Neuron (in vitro differentiated cells): ENCODE results near the gene SHC2.

Source experiments
- H2AFZ ChIP-seq: one replicate; pipeline ENCODE4 v1.6.1; 2013; ENCODE audit warnings: low read depth, mild to moderate bottlenecking, inconsistent platforms, low read length, moderate library complexity
- H3K27me3 ChIP-seq: one replicate; pipeline ENCODE4 v1.6.1; 2013; ENCODE audit warnings: low read length; ENCODE audit not compliant: insufficient read depth
- H3K36me3 ChIP-seq: one replicate; pipeline ENCODE4 v1.6.1; 2013; ENCODE audit warnings: low read length; ENCODE audit not compliant: insufficient read depth
- H3K4me1 ChIP-seq: one replicate; pipeline ENCODE4 v1.6.1; 2013; ENCODE audit warnings: low read length; ENCODE audit not compliant: insufficient read depth
- H3K4me3 ChIP-seq: 2 replicates; pipeline ENCODE4 v1.5.1; 2013; ENCODE audit warnings: mild to moderate bottlenecking, low read length, moderate library complexity
- H3K9me3 ChIP-seq: one replicate; pipeline ENCODE4 v1.6.1; 2013; ENCODE audit warnings: low read length

Gene SHC2

DNA sequence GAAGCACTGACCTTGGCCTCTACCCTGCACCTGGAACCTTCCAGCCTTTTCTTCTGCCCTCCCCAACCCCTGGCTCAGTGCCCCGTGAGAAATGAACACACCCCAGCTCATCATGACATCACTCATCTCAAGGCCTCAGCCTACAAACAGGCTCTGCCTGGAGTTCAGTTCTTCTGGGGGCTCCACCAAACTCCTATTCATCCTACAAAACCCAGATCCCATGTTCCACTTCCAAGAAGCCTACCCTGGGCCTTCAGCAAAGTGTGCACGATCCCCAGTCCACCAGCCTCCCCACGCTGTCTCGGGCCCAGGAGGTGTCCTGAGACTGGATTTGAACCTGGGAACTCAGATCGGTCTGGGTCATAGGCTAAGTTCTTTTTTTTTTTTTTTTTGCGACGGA is 9.0 kb upstream of the SHC2 start:
- no peaks in the 10 kb centered on the region for H3K27me3 ChIP-seq
- no peak overlapping the region for H2AFZ ChIP-seq
- no peak overlapping the region for H3K4me3 ChIP-seq
- no peaks in the 10 kb centered on the region for H3K4me1 ChIP-seq
- no peaks in the 10 kb centered on the region for H3K36me3 ChIP-seq
- no peaks in the 10 kb centered on the region for H3K9me3 ChIP-seq

DNA sequence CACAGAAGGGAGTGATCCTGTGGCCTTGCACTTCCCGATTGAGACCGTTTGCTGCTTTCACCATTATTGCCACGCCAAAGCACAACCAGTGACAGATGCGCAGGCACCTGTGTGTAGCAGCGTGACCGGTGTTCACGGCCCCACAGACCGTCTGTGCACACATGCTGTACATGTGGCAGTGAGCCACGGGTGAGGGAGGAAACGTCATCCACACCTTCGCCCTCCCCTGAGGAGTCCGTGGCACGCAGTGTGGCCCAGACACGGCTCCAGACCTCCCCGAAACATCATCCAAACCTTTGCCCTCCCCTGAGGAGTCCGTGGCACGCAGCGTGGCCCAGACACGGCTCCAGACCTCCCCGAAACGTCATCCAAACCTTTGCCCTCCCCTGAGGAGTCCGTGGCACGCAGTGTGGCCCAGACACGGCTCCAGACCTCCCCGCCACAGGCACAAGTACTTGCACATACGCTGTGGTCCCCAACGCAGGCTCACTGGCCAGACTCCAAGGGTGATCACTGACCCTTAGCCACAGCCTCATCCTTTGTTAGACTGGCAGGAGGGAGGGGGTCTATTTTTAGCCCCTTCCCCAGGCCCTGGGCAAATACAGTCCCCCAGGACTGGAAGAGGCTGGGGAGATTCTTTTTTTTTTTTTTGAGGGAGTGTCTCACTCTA is 7.9 kb upstream of the SHC2 start:
- Histone ChIP-seq H3K4me1 (no peaks in the 10 kb centered on the region), H2AFZ (no peak overlapping the region), H3K9me3 (no peaks in the 10 kb centered on the region), H3K27me3 (peaks cover 2% of the 10 kb centered on the region), H3K4me3 (no peak overlapping the region), H3K36me3 (no peaks in the 10 kb centered on the region)

DNA sequence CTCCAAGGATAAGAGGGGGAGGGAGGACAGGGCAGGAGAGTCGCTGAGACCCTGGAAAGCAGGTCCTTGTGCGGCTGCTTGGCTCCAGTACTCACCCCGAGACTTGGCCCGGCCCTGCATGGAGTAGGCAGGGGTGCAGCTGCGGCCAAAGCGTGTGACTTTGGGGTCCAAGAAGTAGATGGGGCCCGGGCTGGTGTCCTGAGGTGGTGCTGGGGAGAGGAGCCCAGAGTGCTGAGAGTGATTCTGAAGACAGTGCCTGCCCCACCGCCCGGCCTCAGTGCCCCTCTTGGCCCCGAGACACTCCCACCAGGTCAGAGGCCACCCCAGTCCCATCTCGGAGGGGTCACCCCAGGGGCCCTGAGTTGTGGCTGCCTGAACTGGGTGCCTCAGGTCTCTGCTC is 6.7 kb upstream of the SHC2 start:
- H3K27me3 ChIP-seq: peaks cover 3% of the 10 kb centered on the region
- no peak overlapping the region for H2AFZ ChIP-seq
- H3K9me3 ChIP-seq: no peaks in the 10 kb centered on the region
- H3K4me1 ChIP-seq: no peaks in the 10 kb centered on the region
- H3K4me3 ChIP-seq: no peak overlapping the region
- no peaks in the 10 kb centered on the region for H3K36me3 ChIP-seq

DNA sequence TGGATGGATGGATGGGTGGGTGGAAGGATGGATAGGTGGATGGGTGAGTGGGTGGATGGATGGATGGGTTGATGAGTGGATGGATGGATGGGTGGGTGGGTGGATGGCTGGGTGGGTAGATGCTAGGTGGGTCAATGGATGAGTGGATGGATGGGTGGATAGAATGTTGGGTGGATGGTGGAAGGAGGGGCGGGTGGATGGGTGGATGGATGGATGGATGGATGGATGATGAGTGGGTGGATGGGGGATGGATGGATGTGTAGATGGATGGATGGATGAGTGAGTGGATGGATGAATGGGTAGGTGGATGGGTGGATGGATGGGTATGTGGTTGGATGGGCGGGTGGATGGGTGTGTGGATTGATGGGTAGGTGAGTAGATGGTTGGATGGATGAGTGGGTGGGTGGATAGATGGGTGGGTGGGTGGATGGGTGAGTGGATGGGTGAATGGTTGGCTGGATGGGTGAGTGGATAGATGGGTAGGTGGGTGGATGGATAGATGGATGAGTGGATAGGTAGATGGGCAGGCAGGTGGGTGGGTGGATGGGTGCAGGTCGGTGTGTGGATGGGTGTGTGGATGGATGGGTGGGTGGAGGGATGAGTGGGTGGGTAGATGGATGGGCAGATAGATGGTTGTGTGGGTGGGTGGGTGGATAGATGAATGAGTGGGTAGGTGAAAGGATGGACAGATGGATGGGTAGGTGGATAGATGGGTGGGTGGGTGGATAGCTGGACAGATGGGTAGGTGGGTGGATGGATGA is 4.4 kb upstream of the SHC2 start:
- H3K36me3 ChIP-seq: no peaks in the 10 kb centered on the region
- H3K27me3 ChIP-seq: peaks cover 12% of the 10 kb centered on the region
- peaks cover 3% of the 10 kb centered on the region for H3K4me1 ChIP-seq
- no peak overlapping the region for H3K4me3 ChIP-seq
- no peaks in the 10 kb centered on the region for H3K9me3 ChIP-seq
- H2AFZ ChIP-seq: no peak overlapping the region

DNA sequence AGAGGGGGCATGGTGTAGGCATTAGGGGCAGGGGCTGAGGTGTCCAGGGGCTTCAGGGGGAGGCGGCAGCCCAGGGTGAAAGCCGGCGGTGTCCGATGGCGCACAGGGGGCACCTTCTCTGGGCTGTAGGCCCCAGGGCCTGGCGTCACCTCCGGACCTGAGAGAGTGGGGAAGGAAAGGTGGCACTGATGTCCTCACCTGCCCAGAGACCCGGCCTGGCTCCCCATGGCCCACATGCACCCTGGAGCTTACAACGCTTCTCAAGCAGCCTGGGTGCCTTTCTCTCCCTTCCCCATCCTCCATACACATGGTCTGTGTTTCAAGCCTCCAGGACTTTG is 3.3 kb upstream of the SHC2 start:
- Histone ChIP-seq H2AFZ (no peak overlapping the region), H3K4me1 (peaks cover 10% of the 10 kb centered on the region), H3K9me3 (no peaks in the 10 kb centered on the region), H3K27me3 (peaks cover 12% of the 10 kb centered on the region), H3K4me3 (no peak overlapping the region), H3K36me3 (no peaks in the 10 kb centered on the region)

DNA sequence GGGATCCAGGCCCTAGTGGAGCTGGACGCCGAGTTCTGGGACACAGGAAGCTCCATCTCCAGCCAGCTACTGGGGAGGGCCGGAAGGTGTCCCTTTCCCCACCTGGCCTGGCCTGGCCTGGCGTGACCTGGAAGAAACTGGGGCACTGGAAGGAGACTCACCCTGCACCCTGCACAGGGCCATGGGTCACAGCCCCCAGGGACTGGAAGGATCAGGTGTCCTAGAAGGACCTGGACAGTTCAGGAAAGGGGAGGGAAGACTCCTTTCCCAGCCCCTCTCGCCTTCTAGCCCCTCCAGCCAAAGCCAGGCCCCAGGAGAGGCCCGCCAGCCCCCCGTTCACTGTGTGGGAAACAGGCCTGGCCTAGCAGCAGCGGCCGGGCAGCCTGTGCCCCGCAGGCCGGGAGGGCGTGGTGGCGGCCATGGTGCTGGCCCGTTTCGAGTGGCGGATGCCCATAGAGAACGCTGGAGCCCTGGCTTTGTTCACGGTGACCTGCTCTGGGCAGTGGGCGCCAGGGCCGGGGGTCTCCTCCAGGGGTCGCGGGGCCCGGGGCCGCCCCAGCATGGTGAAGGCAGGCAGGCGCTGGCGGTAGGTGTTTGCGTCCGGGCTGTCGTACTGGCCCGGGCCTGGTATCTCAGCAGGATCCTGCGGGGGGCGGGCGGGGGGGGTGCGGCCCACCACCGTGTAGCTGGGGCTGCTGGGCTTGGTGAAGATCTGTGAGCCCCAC is 2.8 kb upstream of the SHC2 start:
- no peak overlapping the region for H3K4me3 ChIP-seq
- H2AFZ ChIP-seq: no peak overlapping the region
- H3K9me3 ChIP-seq: no peaks in the 10 kb centered on the region
- no peaks in the 10 kb centered on the region for H3K36me3 ChIP-seq
- H3K4me1 ChIP-seq: peaks cover 10% of the 10 kb centered on the region
- peaks cover 12% of the 10 kb centered on the region for H3K27me3 ChIP-seq

DNA sequence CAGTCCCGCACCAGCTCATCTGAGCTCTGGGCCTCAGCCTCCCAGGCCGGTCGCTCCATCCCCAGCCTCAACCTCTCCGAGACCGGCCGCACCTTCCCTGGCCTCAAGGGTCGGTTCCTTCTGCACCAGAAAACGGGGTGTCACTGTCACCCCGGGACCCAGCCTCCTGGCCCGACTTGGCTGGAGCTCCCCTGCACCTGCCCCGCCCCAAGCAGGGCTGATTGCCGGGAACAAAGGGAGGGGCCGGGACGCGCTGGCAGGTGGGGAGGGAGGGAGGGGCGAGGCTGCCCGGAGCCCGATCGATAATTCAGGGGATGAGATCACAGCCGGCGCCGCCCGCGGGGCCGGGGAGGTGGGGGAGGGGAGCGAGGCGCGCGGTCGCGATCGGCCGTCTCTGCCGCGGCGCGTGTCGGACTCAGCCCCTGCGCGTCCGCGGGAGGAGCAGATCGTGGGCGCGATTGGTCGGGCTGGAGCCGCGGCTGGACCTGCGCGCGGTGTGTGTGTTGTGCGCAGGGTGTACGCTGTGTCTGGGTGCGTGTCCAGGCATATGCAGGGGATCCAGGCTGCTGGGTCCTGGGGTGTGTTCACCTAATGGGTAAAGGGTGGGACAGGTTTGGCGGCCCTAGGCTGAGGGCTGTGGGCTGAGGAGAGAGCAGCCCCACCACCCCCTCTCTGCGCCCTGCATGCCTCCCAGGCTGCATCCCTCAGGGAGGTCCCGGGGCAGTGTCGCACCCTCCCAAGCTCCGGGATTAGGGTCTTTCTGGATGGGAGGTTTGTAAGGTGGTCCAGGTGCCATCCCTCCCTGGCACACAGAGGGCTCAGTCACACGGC is 1.1 kb upstream of the SHC2 start:
- no peak overlapping the region for H2AFZ ChIP-seq
- peaks cover 3% of the 10 kb centered on the region for H3K9me3 ChIP-seq
- H3K4me3 ChIP-seq: peak overlapping the region; percentile 33
- no peaks in the 10 kb centered on the region for H3K36me3 ChIP-seq
- H3K27me3 ChIP-seq: peaks cover 12% of the 10 kb centered on the region
- H3K4me1 ChIP-seq: peaks cover 10% of the 10 kb centered on the region

DNA sequence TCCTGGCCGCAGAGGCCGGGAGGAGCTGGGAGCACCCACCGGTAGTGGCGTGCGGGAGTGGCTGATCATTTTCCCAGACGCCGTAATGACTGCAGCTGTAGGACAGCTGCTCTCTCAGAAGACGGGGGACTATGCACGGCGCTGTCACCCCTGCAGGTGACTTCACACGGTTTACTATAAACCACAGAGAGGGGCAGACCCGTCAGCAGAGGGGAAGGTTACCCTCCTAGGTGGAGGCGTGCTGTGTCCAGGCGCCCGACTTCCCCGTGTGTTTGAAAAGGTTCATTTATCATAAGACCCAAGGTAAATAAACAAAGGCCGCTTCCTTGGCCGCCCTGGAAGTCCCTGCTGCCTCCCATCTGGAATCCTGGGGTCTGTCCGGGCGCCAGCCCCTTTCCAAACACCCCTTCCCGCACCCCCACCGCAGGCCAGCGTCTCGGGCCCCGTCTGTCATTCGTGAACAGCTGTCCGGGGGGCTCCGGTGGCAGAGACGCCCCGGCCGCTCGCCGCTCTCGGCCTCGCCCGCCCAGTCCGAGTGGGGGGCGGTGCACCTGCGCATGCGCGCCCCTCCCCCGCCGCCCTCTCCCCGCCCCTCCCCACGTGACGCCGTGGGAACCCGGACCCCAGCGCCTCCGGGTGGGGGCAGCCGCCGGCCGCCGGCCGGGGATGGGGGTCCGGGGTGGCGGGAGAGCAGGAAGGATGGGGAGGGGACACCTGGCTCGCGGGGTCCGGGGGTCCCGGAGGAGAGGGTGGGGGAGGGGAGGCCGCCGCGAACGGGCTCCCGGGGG is 915 bp downstream of the SHC2 start:
- Histone ChIP-seq H3K27me3 (peaks cover 12% of the 10 kb centered on the region), H3K9me3 (peaks cover 10% of the 10 kb centered on the region), H2AFZ (peak overlapping the region; percentile 37), H3K4me3 (peak overlapping the region; percentile 71), H3K4me1 (peaks cover 10% of the 10 kb centered on the region), H3K36me3 (no peaks in the 10 kb centered on the region)

DNA sequence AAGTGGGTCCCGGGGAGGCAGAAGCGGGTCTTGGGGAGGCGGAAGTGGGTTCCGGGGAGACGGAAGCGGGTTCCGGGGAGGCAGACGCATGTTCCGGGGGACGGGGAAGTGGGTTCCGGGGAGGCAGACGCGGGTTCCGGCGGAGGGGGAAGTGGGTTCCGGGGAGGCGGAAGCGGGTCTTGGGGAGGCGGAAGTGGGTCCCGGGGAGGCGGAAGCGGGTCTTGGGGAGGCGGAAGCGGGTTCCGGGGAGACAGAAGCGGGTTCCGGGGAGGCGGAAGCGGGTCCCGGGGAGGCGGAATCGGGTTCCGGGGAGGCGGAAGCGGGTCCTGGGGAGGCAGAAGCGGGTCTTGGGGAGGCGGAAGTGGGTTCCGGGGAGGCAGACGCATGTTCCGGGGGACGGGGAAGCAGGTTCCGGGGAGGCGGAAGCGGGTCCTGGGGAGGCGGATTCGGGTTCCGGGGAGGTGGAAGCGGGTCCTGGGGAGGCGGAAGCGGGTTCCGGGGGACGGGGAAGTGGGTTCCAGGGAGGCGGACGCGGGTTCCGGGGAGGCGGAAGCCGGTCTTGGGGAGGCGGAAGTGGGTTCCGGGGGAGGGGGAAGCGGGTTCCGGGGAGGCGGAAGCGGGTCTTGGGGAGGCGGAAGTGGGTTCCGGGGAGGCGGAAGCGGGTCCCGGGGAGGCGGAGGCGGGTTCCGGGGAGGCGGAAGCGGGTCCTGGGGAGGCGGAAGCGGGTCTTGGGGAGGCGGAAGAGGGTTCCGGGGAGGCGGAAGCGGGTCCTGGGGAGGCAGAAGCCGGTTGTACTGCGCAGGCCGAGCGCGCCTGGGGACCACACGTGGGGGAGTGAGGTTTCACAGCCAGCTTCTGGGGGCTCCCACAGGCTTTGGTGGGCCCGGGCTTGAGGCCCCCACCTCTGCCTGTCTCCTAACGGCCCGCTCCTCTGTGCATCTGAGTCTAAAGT is 2.5 kb downstream of the SHC2 start:
- Histone ChIP-seq H3K9me3 (peaks cover 23% of the 10 kb centered on the region), H3K4me1 (peaks cover 10% of the 10 kb centered on the region), H3K27me3 (peaks cover 10% of the 10 kb centered on the region), H3K4me3 (no peak overlapping the region), H3K36me3 (no peaks in the 10 kb centered on the region), H2AFZ (no peak overlapping the region)

DNA sequence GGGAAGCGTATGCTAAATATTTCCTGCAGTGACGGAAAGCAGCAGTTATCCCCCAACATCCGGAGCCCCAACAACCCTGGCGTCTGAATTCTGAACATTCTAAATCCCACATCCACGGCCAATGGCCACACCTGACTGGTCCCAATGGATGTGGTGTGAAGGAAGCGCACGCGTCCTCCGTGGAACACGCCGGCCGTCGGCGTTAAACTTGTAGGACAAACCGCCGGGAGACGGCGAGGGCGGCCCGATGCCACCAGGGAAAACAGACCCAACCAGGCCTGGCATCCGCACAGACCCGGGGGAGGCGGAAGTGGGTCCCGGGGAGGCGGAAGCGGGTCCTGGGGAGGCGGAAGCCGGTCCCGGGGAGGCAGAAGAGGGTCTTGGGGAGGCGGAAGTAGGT is 3.2 kb downstream of the SHC2 start:
- peaks cover 10% of the 10 kb centered on the region for H3K4me1 ChIP-seq
- H3K9me3 ChIP-seq: peaks cover 27% of the 10 kb centered on the region
- H3K4me3 ChIP-seq: no peak overlapping the region
- peaks cover 10% of the 10 kb centered on the region for H3K27me3 ChIP-seq
- H2AFZ ChIP-seq: no peak overlapping the region
- H3K36me3 ChIP-seq: no peaks in the 10 kb centered on the region

DNA sequence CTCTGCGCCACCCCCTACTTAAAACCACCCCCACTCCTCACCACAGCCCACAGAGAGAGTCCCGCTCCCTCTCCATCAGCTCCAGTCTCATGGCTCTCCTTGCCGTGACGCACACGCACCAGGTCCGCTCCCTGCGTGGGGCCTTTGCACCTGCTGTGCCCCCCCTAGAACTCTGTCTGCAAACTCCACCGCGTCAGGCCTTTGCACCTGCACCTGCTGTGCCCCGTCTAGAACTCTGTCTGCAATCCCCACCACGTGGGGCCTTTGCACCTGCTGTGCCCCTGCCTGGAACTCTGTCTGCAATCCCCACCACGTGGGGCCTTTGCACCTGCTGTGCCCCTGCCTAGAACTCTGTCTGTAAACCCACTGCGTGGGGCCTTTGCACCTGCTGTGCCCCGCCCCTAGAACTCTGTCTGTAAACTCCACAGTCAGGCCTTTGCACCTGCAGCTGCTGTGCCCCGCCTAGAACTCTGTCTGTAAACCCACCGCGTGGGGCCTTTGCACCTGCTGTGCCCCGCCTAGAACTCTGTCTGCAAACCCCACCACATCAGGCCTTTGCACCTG is 4.2 kb downstream of the SHC2 start:
- Histone ChIP-seq H3K4me1 (peaks cover 9% of the 10 kb centered on the region), H3K9me3 (peaks cover 27% of the 10 kb centered on the region), H3K36me3 (no peaks in the 10 kb centered on the region), H3K27me3 (peaks cover 2% of the 10 kb centered on the region), H3K4me3 (no peak overlapping the region), H2AFZ (no peak overlapping the region)
